Skin of body (tissue), 2 donors: ENCODE measurements around the gene GALNT4. TPM values are rescaled to one million over a fixed set of nuclear protein-coding genes. Genes with fewer than 3 reads are reported as not detected.

ENCODE experiments used
- DNase-seq: peaks from one replicate; lab custom pipeline; 2025; lab: John Stamatoyannopoulos, UW
- total RNA-seq: library from RNA; depleted of rRNA; stranded (reverse); fragments of >200 nt; gene quantifications from one replicate; pipeline ENCODE4 v1.2.3, GENCODE V29; 2014

The GALNT4 gene
- total RNA-seq, result 8.0 TPM

DNA sequence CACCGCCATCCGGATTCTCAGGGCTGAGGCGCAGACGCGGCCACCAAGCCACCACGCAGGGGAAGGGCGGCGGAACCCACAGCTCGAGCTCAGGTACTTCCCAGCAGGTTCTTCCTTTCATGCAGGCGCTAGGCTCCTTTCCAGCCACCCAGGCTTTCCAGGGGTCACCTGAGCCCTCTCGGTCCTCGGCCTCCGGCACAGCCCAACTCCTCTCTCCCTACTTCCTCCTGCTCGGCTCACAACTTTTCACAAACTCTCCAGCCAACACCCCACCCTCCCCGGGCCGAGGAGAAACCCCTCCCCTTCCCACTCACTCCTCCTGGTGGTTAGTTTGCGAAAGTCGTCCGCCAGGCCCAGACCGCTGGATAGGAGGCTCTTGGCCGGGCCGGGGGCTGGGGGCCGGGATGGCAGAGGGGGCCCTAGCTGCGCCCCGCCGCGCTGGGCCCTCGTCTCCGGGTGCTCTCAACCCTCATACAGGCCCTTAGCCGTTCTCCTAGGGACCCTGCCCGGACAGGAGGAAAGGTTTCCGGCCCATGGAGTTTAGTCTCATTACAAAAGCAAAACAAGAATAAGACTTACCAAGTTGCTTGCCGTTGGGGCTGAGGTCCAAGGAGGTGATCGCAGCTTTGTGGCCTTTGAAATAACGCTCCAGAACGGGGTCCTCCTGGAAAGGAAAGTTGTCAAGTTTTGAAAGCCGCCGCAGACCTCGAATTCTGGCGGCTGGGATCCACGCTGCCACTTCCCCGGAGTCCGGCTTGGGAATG, at the start of gene GALNT4:
Gene GALNT4, minus strand, starts transcription at position 256 of the 764 bp plus-strand sequence. Its CDS starts 247 bp downstream, at position 9.
- DNase-seq, result peak; percentile 78

DNA sequence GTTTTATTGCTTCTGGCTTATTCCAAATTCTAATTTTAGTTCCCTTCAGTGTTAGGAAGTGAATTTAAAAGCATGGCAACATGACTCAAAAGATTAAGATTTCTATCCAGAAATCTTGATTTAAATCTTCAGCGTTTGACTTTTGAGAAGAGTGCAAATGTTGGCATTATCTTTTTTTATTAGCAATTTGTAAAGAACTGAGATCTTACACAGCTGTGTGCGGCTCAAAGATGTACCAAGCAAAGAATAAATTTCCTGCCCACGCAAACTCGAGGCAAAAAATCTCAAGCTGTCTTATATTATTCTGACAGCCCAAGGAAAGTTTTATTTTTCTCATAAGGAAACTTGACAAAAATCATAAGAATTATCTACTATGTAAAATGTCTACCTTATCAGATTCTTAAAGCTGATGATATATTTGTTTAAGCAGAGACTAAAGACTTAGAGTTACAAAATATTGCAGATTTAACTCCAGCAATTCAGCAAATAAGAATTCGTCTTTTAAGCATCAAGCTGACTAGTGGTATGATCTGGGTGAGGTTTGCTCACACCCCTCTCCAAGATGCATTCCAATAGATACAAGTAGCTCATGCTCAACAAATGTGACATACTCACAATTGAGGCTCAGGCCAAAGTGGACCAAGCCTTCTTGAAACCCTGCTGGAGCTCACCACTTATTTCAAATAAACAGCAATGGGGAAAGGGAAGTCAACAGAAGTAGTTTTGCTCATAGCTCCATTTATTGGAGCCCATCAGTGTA, 48.6 kb upstream of the GALNT4 start:
- no peak for DNase-seq

DNA sequence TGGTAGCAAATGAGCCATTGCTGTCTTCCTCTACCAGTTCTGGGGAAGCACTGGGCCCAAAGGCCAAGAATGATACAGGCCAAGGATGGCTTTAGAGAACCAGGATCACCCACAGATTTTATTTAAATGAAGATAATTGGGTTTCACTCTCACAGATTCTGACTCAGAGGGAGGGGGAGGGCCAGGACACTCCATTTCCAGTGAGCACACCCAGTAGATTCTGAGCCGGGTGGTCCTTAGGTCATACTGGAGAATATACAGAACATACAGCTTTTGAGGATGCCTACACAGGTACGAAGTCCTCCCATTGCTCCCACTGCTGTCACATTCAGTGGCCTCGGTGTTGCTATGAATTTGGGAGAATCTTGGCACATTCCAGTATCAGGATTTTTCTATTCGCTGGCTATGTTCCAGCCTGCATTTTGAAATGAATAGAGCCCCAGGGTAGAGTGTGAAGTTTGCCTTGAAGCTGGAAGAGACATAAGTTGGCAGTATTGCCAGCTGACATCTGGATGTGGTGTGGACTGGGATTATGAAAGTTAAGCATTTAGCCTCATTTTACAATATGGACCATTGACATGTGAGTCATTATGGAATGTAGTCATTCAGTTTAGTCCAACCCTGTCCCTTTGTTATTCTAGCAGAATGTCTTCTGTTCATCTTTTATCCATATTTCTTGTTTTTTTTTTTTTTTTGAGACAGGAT, 47.0 kb upstream of the GALNT4 start:
- DNase-seq, result no peak

DNA sequence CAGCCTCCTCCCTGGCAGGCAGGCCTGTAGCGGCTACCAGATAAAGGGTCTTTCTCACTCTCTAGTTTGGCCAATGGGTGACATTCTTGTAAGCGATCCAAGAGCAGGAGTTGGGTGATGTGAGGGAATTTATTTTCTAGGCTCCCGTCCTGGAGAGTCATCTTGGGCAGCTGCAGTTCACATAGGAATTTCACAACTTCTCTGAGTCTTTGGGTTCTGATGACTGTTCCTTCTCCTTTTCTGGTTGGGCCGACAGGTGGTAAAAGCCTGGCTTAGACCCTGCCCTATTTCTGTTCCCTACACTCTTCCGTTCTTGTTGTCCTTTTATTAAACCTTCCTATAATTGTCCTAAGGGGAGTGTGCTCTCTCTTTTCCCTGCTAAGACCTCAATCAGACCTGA, 43.9 kb upstream of the GALNT4 start:
- DNase-seq, result no peak

GRCh38 chr12:89567691-89568239, 43.2 kb upstream of the GALNT4 start:
- DNase-seq, result peak; percentile 6

DNA sequence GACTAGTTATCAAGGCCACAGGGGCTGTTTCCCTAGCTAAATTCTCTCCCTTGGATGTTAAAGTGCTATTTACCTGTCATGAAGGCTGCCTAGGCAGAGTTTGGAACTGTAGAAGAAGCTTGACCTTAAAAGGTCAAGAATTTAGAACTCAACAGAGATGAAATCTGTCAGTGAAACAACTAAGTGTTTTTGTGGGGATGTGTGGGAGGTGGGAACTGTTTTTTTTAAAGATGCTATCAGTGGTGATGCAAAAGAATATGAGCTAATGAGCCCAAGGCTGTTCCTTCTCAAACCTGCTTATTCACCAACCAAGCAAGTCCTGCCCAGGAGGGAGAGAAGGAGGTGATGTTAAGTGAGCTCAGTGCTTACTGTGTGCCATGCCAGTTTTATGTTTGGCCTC, 42.0 kb upstream of the GALNT4 start:
- DNase-seq, result no peak

DNA sequence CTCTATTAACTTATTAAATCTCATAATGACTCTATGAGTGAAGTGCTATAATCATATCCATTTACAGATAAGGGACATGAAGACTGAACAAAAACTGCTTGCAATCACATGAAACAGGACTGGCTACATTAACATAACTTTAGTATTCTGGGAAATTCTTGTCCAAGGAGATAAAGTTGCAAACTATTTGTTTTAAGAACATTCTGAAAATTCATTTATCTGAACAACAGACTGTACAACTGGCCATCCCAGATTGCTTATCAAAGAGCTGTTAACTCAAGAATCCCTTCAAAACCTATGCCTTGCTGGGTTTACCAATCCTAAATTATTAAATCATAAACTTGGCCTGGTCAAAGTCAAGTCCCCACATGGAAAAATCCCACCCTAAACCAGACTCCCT, 40.4 kb upstream of the GALNT4 start:
- no peak for DNase-seq

DNA sequence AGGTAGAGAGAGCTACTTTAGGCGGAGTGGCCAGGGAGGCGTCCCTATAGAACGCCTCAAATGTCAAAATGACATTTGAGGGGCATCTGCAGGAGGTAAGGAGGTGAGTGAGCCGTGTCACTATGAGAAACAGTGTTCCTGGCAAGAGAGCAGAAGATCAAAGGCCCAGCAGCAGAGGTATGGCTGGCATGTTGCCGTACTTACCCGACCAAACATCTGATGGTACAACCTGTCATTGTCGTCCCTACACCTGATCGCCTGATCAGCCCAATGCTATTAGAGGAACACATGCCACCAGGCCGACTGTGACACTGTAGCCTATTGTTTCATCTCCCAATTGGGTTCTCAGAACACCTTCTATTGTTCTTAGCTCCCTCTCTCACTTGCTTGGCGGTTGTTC, 35.2 kb upstream of the GALNT4 start:
- no peak for DNase-seq

DNA sequence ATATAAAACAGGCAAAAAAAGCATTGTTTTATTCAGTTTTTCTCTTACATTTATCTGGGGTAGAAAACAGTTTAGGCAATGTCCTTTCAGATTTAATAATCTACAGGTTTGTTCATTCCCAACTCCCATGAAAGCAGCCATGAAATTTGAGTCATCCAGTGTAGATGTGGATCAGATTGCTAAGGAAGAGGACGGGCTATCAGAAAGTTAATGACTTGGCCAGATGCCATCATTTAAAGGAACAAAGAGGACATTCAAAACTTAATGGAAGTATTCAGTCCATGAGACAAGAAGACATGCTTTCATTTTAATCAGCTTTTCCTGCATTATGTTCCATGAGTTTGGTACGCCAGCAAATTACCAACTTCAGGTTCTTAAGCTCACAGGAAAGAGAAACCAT, 32.4 kb upstream of the GALNT4 start:
- DNase-seq, result peak; percentile 23

- DNase-seq, result no peak
These were observed 27.8 kb upstream of the GALNT4 start for GRCh38 chr12:89552376-89552775.

DNA sequence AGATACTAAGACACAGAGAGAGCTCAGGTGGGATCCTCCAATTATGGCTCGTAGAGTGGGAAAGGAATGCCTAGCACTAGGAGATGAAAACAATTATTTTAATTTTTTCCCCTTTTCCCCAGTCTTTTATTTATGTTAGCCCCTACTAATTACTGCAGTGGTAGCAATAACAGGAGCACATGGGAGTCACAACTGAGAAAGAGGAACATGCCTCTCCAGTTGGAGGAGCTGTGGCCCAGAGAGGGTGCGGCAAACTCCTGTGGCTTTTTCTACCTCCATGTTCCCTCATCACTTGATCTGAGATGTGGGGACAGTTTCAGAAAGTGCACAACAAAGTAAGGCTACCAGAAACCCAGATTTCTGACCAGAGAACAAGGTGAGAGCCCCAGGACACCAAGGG, 27.2 kb upstream of the GALNT4 start:
- no peak for DNase-seq

DNA sequence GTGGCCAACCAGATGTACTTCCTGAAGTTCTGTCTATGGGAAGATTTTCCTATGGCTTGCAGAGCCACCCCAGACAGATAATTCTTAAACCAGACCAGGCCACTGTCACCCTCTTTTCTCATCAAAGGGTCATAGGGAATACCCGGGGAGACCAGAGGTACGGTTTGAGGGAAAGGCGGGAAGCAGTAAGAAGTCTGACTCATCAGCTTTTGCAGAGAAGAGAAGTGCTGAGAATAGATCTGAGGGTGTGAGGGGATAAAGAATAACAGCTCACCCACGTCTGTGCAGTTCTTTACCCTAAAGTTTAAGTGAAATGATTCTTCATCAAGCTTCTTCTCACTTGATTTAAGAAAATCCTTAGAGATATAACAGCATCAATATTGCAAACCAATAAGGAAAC, 22.5 kb upstream of the GALNT4 start:
- no peak for DNase-seq

GRCh38 chr12:89546151-89546550, 21.6 kb upstream of the GALNT4 start:
- DNase-seq, result no peak

GRCh38 chr12:89544681-89545184, 20.1 kb upstream of the GALNT4 start:
- DNase-seq, result no peak

DNA sequence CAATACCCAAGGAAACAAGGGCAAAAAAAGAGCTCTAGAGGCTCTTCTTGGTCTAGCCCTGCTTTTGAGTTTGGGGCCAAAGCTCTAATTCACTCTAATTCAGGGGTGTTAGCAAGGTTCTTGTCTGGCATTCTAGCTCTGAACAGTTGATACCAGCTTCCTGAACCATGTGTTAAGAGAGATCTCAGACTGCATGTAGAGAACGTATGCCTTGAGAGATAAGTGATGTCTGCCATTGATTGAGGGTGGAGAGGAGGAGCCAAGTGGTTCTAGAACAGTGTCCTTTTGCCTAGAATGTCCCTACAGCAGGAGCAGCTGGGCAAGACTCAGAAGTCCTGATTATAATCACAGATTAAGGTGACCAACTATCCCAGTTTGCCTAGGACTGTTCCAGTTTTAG, 19.4 kb upstream of the GALNT4 start:
- DNase-seq, result no peak

DNA sequence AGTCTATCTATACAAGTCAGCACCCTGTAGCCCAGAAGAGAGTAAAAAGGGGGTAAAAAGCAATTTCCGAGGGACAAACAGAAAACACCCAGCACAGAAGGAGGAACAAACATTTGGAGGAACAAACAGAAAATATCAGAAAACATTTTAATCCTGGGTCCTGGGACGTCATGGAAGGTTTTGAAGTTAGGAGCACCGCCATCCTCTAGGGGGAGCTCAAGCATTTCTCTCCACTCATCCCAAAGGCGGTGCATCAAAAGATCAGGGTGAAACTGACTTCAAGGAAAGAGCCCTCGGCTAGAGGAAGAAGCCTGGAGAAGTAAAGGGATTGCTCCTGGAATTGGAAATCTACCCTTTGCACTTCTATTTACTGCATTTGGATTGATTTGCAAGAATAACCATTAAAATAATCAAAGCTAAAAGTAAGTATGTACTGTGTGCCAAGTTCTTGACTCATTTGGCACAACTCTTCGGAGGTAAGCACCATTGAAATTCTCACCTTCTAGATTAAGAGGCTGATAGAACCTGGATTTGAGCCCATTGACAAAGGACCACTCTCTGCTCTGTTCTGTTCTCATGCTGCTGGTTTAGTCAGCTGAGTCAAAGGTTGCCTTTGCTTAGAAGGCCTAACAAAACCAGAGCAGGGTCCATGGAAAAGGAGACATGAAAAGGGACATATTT, 18.5 kb upstream of the GALNT4 start:
- DNase-seq, result peak; percentile 68

- no peak for DNase-seq
These were observed 17.6 kb upstream of the GALNT4 start for GRCh38 chr12:89542236-89542635.

DNA sequence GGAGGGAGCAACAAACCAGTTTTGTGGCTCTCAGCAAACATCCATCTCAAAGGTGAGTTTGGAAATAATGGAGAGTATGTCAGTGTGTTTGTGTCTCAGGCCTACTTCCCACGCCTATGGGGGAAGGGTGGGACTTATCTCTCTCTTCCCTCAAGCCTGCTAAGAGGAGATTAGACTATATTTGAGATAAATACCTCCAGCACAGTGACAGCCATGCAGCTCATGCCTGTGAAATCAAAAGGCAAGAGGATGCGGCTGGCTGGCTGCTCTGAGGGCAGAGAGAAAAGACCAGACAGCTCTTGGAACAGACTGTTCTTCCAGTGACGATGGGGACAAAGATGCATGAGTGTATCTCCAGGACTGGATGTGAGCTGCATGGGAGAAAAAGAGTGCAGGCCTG, 16.0 kb upstream of the GALNT4 start:
- DNase-seq, result no peak

GRCh38 chr12:89539426-89540223, 15.0 kb upstream of the GALNT4 start:
- no peak for DNase-seq

GRCh38 chr12:89538897-89539296, 14.3 kb upstream of the GALNT4 start:
- DNase-seq, result no peak
